K562 (cell line): ENCODE measurements around the gene CALM3. TPM values are rescaled to one million over a fixed set of nuclear protein-coding genes. Genes with fewer than 3 reads are reported as not detected.

ENCODE experiments used
- EWSR1 ChIP-seq: fragments of 450-650 bp; IDR thresholded peaks from 2 replicates; pipeline ENCODE4 v1.6.1; 2018; ENCODE audit warnings: borderline replicate concordance, mild to moderate bottlenecking, low read depth, moderate library complexity; ENCODE audit not compliant: partially characterized antibody
- HEY1 ChIP-seq: fragments of 250-450 bp; sonication (Bioruptor Pico); IDR thresholded peaks from 2 replicates; pipeline ENCODE4 v1.5.0; 2020; ENCODE audit warnings: mild to moderate bottlenecking, moderate library complexity, borderline replicate concordance
- JUN ChIP-seq, 2 experiments: sonication (generic) in 1 of 2; formaldehyde crosslinking in 1 of 2; IDR thresholded peaks; 2 replicates each; pipeline versions ENCODE4 v1.6.1 to v1.8.0; 2012 to 2022; ENCODE audit warnings: borderline replicate concordance in 2 of 2, mild to moderate bottlenecking in 2 of 2, improper control_type of control experiment in 1 of 2, low read depth in 1 of 2, low read length in 1 of 2, missing genetic modification reagents in 1 of 2
- ZNF444 ChIP-seq: fragments of 250-450 bp; sonication (Bioruptor Pico); IDR thresholded peaks from 2 replicates; pipeline ENCODE4 v1.4.0; 2020; ENCODE audit warnings: mild to moderate bottlenecking, moderate library complexity
- polyA plus RNA-seq, 8 experiments: library from polyadenylated mRNA; depleted of rRNA in 4 of 8; stranded (reverse) in 5 of 8; unstranded in 3 of 8; fragments of >200 nt; fragmentation: Nextera tagmentation in 2 of 8; fragmentation: Illumina TruSeq in 1 of 8; extraction: Ambion mirVana in 2 of 8; extraction: Trizol in 1 of 8; gene quantifications; 2 replicates each; pipeline versions ENCODE4 v1.2.1 to v1.2.3, GENCODE V29; 2011 to 2014; ENCODE audit warnings: inconsistent platforms in 1 of 8, missing spikeins in 1 of 8
- total RNA-seq, 7 experiments: library from RNA; depleted of rRNA in 6 of 7; stranded (reverse); fragments of >200 nt in 6 of 7; fragmentation: Illumina TruSeq in 2 of 7; extraction: Trizol in 2 of 7; gene quantifications; 2 replicates each; pipeline versions ENCODE4 v1.2.1 to v1.2.3, GENCODE V29; 2011 to 2021; ENCODE audit warnings: low replicate concordance in 1 of 7
- TF ChIP-seq, protein P1 (sequence below): sonication (generic); formaldehyde crosslinking; IDR thresholded peaks from 2 replicates; pipeline ENCODE4 v1.8.0; 2022; ENCODE audit warnings: mild to moderate bottlenecking, low read depth, missing genetic modification reagents
- TF ChIP-seq, protein P2 (sequence below): sonication (generic); formaldehyde crosslinking; IDR thresholded peaks from 2 replicates; pipeline ENCODE4 v1.8.0; 2022; ENCODE audit warnings: mild to moderate bottlenecking, missing genetic modification reagents

Gene CALM3
- total and polyA plus RNA-seq, 9 of the 15 experiments (the other 6 are each of a cell fraction or from before 2014, with no cell fraction given): 34.6 to 350 (median 156) TPM

GRCh38 chr19:46606019-46606418 lies 4.9 kb downstream of the CALM3 start (continued):
- TF ChIP-seq, protein P1, sequence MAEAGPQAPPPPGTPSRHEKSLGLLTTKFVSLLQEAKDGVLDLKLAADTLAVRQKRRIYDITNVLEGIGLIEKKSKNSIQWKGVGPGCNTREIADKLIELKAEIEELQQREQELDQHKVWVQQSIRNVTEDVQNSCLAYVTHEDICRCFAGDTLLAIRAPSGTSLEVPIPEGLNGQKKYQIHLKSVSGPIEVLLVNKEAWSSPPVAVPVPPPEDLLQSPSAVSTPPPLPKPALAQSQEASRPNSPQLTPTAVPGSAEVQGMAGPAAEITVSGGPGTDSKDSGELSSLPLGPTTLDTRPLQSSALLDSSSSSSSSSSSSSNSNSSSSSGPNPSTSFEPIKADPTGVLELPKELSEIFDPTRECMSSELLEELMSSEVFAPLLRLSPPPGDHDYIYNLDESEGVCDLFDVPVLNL (CRISPR knock-in tag): no peak
- TF ChIP-seq JUN (IDR thresholded peaks at IDR 0.05; ENCODE audit: borderline replicate concordance, low read depth, low read length) (no peak), JUN (CRISPR knock-in tag; IDR thresholded peaks at IDR 0.05; ENCODE audit: borderline replicate concordance) (no peak), HEY1 (CRISPR knock-in tag) (no peak), ZNF444 (CRISPR knock-in tag) (no peak), EWSR1 (no peak)
- TF ChIP-seq, protein P2, sequence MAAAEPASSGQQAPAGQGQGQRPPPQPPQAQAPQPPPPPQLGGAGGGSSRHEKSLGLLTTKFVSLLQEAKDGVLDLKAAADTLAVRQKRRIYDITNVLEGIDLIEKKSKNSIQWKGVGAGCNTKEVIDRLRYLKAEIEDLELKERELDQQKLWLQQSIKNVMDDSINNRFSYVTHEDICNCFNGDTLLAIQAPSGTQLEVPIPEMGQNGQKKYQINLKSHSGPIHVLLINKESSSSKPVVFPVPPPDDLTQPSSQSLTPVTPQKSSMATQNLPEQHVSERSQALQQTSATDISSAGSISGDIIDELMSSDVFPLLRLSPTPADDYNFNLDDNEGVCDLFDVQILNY (CRISPR knock-in tag): no peak
